ENCODE results near the gene OTULIN.

The OTULIN gene

GRCh38 chr5:14742498-14742897 is 78.0 kb downstream of the OTULIN start:
- DNase-seq (ENCODE audit: low read depth) = no peak
- H3K4me3 ChIP-seq (ENCODE audit: low read depth, low read length) = no peak overlapping the region
- TF ChIP-seq CTCF (IDR thresholded peaks at IDR 0.05; ENCODE audit: low read depth, low read length) (no peak), POLR2A (IDR thresholded peaks at IDR 0.05; ENCODE audit: extremely low read depth, insufficient read length) (no peak), MYC (IDR thresholded peaks at IDR 0.05; ENCODE audit: low read depth, low read length) (no peak), MAX (IDR thresholded peaks at IDR 0.05; ENCODE audit: low read depth, low read length) (no peak)

- no peak for TF ChIP-seq MYC (IDR thresholded peaks at IDR 0.05; ENCODE audit: low read depth, low read length)
- no peak for TF ChIP-seq POLR2A (IDR thresholded peaks at IDR 0.05; ENCODE audit: extremely low read depth, insufficient read length)
- no peak for TF ChIP-seq CTCF (IDR thresholded peaks at IDR 0.05; ENCODE audit: low read depth, low read length)
- no peak for TF ChIP-seq MAX (IDR thresholded peaks at IDR 0.05; ENCODE audit: low read depth, low read length)
- H3K4me3 ChIP-seq (ENCODE audit: low read depth, low read length) = no peak overlapping the region
- no peak for DNase-seq (ENCODE audit: low read depth)
Observed at GRCh38 chr5:14743601-14744295, 79.2 kb downstream of the OTULIN start.

- H3K4me3 ChIP-seq (ENCODE audit: low read depth, low read length) = no peak overlapping the region
- DNase-seq (ENCODE audit: low read depth) = no peak
- TF ChIP-seq CTCF (IDR thresholded peaks at IDR 0.05; ENCODE audit: low read depth, low read length) = no peak
- no peak for TF ChIP-seq MAX (IDR thresholded peaks at IDR 0.05; ENCODE audit: low read depth, low read length)
- TF ChIP-seq MYC (IDR thresholded peaks at IDR 0.05; ENCODE audit: low read depth, low read length) = no peak
- no peak for TF ChIP-seq POLR2A (IDR thresholded peaks at IDR 0.05; ENCODE audit: extremely low read depth, insufficient read length)
Observed at GRCh38 chr5:14744296-14745187, 80.0 kb downstream of the OTULIN start.

GRCh38 chr5:14745188-14745563 is 80.7 kb downstream of the OTULIN start:
- no peak for DNase-seq (ENCODE audit: low read depth)
- H3K4me3 ChIP-seq (ENCODE audit: low read depth, low read length) = no peak overlapping the region
- no peak for TF ChIP-seq CTCF (IDR thresholded peaks at IDR 0.05; ENCODE audit: low read depth, low read length)
- TF ChIP-seq MYC (IDR thresholded peaks at IDR 0.05; ENCODE audit: low read depth, low read length) = no peak
- no peak for TF ChIP-seq POLR2A (IDR thresholded peaks at IDR 0.05; ENCODE audit: extremely low read depth, insufficient read length)
- no peak for TF ChIP-seq MAX (IDR thresholded peaks at IDR 0.05; ENCODE audit: low read depth, low read length)

GRCh38 chr5:14745753-14746152 is 81.2 kb downstream of the OTULIN start:
- DNase-seq (ENCODE audit: low read depth) = no peak
- no peak overlapping the region for H3K4me3 ChIP-seq (ENCODE audit: low read depth, low read length)
- TF ChIP-seq POLR2A (IDR thresholded peaks at IDR 0.05; ENCODE audit: extremely low read depth, insufficient read length) = no peak
- TF ChIP-seq MAX (IDR thresholded peaks at IDR 0.05; ENCODE audit: low read depth, low read length) = no peak
- no peak for TF ChIP-seq CTCF (IDR thresholded peaks at IDR 0.05; ENCODE audit: low read depth, low read length)
- no peak for TF ChIP-seq MYC (IDR thresholded peaks at IDR 0.05; ENCODE audit: low read depth, low read length)
